Measurements from ENCODE around the gene CDK5.

GRCh38 chr7:151065516-151065915 lies 7.8 kb upstream of the CDK5 start:
- TF ChIP-seq CTCF (IDR thresholded peaks at IDR 0.05), result no peak
- no peak for TF ChIP-seq POLR2A (IDR thresholded peaks at IDR 0.05)

Data from adrenal gland (tissue), 5 donors.